Panc1 (cell line): ENCODE measurements around the gene RFX2.

ENCODE experiments used
- POLR2AphosphoS5 ChIP-seq: IDR thresholded peaks from 2 replicates; pipeline ENCODE4 v1.6.1; 2012; ENCODE audit warnings: mild to moderate bottlenecking, low read depth, low read length, moderate library complexity
- SIN3A ChIP-seq: IDR thresholded peaks from 2 replicates; pipeline ENCODE4 v1.6.1; 2012; ENCODE audit warnings: low read depth, mild to moderate bottlenecking, low read length, moderate library complexity, borderline replicate concordance; ENCODE audit not compliant: insufficient read depth
- TF ChIP-seq, protein P1 (sequence below): fragments of 450-650 bp; IDR thresholded peaks from 2 replicates; pipeline ENCODE4 v1.5.1; 2017; ENCODE audit warnings: mild to moderate bottlenecking

DNA sequence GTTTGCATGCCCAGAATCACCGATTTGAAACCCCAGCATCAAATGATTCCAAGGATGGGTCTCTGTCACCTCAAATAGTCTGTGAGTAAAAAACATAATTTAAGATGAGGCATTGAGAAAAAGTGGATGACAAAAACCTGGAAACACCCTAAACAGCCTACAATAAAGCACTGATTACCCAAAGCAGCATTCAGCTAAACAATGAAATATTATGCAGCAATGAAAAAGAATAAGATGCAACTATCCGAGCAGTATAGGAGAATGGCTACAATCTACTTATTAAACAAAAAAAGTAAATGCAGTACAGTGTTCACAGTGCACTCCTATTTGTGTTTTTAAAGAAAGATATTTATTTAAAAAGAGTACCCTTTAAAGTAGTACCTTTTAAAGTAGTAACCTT is 7.7 kb upstream of the RFX2 start:
- TF ChIP-seq POLR2AphosphoS5 (no peak), SIN3A (no peak)
- TF ChIP-seq, protein P1, sequence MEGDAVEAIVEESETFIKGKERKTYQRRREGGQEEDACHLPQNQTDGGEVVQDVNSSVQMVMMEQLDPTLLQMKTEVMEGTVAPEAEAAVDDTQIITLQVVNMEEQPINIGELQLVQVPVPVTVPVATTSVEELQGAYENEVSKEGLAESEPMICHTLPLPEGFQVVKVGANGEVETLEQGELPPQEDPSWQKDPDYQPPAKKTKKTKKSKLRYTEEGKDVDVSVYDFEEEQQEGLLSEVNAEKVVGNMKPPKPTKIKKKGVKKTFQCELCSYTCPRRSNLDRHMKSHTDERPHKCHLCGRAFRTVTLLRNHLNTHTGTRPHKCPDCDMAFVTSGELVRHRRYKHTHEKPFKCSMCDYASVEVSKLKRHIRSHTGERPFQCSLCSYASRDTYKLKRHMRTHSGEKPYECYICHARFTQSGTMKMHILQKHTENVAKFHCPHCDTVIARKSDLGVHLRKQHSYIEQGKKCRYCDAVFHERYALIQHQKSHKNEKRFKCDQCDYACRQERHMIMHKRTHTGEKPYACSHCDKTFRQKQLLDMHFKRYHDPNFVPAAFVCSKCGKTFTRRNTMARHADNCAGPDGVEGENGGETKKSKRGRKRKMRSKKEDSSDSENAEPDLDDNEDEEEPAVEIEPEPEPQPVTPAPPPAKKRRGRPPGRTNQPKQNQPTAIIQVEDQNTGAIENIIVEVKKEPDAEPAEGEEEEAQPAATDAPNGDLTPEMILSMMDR: no peak
